Measurements from ENCODE around the gene HOXB7.
A peak's percentile ranks its signal among the peaks of the same experiment; 100 is the strongest.

Gene HOXB7

GRCh38 chr17:48578616-48579470 lies 32.0 kb downstream of the HOXB7 start:
- H3K4me3 ChIP-seq (ENCODE audit: low read depth, low read length): peak overlapping the region; percentile 77
- in situ Hi-C loops (cut with HindIII; ENCODE audit: low sequenced_read_pairs): no loop called here
- DNase-seq (ENCODE audit: low read depth, low spot score): no peak
- TF ChIP-seq, protein P1, sequence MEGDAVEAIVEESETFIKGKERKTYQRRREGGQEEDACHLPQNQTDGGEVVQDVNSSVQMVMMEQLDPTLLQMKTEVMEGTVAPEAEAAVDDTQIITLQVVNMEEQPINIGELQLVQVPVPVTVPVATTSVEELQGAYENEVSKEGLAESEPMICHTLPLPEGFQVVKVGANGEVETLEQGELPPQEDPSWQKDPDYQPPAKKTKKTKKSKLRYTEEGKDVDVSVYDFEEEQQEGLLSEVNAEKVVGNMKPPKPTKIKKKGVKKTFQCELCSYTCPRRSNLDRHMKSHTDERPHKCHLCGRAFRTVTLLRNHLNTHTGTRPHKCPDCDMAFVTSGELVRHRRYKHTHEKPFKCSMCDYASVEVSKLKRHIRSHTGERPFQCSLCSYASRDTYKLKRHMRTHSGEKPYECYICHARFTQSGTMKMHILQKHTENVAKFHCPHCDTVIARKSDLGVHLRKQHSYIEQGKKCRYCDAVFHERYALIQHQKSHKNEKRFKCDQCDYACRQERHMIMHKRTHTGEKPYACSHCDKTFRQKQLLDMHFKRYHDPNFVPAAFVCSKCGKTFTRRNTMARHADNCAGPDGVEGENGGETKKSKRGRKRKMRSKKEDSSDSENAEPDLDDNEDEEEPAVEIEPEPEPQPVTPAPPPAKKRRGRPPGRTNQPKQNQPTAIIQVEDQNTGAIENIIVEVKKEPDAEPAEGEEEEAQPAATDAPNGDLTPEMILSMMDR (IDR thresholded peaks at IDR 0.05; ENCODE audit: low read depth, low read length): no peak

DNA sequence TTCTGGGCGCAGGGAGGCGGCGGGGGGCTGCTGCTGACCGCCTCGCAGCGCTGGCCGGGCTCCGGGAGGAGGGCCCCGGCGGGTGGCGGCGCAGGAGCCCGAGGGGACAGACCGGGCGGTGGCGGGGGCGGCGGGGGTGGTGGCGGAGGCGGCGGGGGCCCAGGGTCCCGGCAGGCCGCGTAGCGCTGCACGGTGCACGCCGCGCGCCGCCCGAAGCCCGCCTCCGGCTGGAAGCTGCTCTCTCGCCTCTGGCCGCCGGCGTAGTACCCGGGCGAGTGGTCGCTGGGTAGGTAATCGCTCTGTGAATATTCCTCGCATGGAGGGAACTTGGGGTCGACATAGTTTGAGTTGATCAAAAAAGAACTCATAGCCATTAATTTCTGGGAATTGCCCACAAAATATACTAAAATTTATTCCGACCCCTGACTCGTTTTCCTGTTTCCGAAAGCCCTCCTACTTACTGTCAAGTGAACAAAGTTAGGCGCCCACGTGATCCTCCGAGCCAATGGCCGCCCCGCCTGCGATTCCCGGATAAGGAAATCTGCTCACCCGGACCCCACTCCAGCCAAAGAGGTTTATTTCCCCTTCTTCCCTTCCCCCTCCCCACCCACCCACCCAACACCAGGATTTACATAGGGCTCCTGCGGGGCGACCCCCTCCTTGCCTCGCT lies 32.7 kb downstream of the HOXB7 start, which contains the start of gene HOXB4:
Gene HOXB4 (minus strand): TSS at position 405 of the 670 bp plus-strand sequence. CDS start 31 bp downstream, at position 374.
- H3K4me3 ChIP-seq (ENCODE audit: low read depth, low read length): peak within 1 kb of the TSS; percentile 77
- TF ChIP-seq, protein P1 (IDR thresholded peaks at IDR 0.05; ENCODE audit: low read depth, low read length): no peak
- in situ Hi-C loops (cut with HindIII; ENCODE audit: low sequenced_read_pairs): no loop called here
- DNase-seq (ENCODE audit: low read depth, low spot score): peak; percentile 91

DNA sequence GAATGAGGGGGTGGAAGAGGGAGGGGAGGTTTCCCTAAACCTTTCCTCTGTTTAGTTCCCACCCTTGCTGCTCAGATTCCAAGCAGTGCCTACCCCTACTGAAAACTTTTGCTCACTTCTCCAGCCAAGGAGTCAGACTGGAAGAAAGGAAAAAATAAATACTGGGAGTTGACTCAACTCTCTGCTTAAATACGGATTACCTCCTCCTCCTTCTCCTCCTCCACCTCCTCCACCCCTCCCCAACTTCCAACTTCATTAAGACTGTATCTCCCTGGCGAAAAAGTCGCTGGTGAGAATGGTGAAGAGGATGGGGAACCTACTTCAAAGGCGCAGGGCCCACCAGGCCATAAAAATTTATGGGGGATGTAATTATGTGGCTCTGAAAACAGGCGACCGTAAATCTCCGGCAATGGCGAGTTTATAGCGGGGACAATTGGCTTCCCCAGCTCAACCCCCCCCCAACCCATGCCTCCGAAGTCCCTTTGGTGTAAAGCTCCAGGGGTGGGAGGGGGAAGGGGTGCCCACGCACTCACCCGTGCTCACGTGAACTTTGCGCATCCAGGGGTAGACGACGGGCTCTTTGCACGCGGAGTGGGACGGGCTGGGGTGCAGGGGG lies 33.4 kb downstream of the HOXB7 start:
- no peak for DNase-seq (ENCODE audit: low read depth, low spot score)
- in situ Hi-C loops (cut with HindIII; ENCODE audit: low sequenced_read_pairs): no loop called here
- TF ChIP-seq, protein P1 (IDR thresholded peaks at IDR 0.05; ENCODE audit: low read depth, low read length): no peak
- H3K4me3 ChIP-seq (ENCODE audit: low read depth, low read length): peak overlapping the region; percentile 77

- peak; percentile 68 for DNase-seq (ENCODE audit: low read depth, low spot score)
- in situ Hi-C loops (cut with HindIII; ENCODE audit: low sequenced_read_pairs): no loop called here
- TF ChIP-seq, protein P1 (IDR thresholded peaks at IDR 0.05; ENCODE audit: low read depth, low read length): no peak
Observed at GRCh38 chr17:48576479-48577309, 34.1 kb downstream of the HOXB7 start.

DNA sequence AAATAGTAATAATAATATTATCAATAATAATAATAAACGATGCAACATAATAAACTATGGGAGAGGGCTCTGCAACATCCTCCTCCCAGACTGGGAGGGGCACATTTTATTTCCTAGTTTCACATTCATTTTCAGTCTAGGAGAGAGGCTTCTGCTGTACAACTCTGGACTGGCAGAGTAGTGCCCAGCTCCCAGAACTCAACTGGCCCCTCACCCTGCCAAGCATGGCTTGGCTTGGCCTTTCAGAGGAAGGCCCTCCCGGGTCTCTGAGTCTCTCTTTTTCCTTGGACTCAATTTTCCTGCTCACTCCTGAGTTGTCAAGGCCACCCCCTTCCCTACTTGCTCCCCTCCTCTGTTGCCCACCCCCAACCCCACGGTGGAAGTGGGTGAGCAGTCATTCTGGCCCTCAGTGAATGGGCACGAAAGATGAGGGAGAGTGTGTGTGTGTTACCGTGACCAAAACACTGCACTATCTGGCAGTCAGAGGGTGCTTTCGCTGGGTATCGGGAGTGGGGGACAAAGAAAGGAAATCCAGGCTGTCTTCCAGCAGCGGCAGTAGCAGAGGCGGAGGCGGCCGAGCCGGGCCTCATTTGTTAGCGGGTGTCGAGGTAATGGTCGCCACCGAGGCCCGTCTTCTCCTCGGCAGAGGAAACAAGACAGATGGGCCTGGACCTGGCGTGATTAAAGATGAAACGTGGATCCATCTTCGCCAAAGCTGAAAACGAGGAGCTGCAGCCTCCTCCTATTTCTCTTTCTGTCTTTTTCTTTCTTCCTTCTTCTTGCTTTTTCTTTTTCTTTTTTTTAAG lies 34.9 kb downstream of the HOXB7 start:
- peak; percentile 67 for DNase-seq (ENCODE audit: low read depth, low spot score)
- H3K4me3 ChIP-seq (ENCODE audit: low read depth, low read length): peak overlapping the region; percentile 77
- in situ Hi-C loops (cut with HindIII; ENCODE audit: low sequenced_read_pairs): no loop called here
- TF ChIP-seq, protein P1 (IDR thresholded peaks at IDR 0.05; ENCODE audit: low read depth, low read length): no peak

More at GRCh38 chr17:48576479-48577309, 34.1 kb downstream of the HOXB7 start:
- H3K4me3 ChIP-seq (ENCODE audit: low read depth, low read length): peak overlapping the region; percentile 77
